MM.1S (cell line): ENCODE data around the gene P2RX3.
"Not testable (repeated sequence)": the region's sequence is repeated elsewhere in the genome, so short reads cannot be mapped to it uniquely, and the experiment has no call there.

Source experiments
- DNase-seq: peaks from one replicate; pipeline ENCODE4 v3.0.0-alpha.2; 2015
- H2AFZ ChIP-seq: fragments of 300-600 bp; sonication (generic); 2 replicates; pipeline ENCODE4 v1.6.0; 2016; ENCODE audit warnings: antibody characterized with exemption, low read length
- H3F3A ChIP-seq: fragments of 300-600 bp; sonication (generic); 2 replicates; pipeline ENCODE4 v1.6.1; 2016; ENCODE audit warnings: mild to moderate bottlenecking, antibody characterized with exemption, low read length, moderate library complexity, mixed read lengths; ENCODE audit not compliant: insufficient read depth
- H3K27ac ChIP-seq: fragments of 300-600 bp; sonication (generic); 2 replicates; pipeline ENCODE4 v1.5.1; 2016; ENCODE audit warnings: mild to moderate bottlenecking, low read length
- H3K27me3 ChIP-seq: fragments of 300-600 bp; sonication (generic); replicated peaks from 2 replicates; pipeline ENCODE4 v1.6.0; 2016; ENCODE audit warnings: low read length; ENCODE audit not compliant: insufficient read depth
- H3K36me3 ChIP-seq: fragments of 300-600 bp; sonication (generic); replicated peaks from 2 replicates; pipeline ENCODE4 v1.6.1; 2016; ENCODE audit warnings: mild to moderate bottlenecking, low read length, mixed read lengths; ENCODE audit not compliant: insufficient read depth
- H3K4me1 ChIP-seq: fragments of 300-600 bp; sonication (generic); 2 replicates; pipeline ENCODE4 v1.6.1; 2016; ENCODE audit warnings: low read length, mixed read lengths
- H3K4me2 ChIP-seq: fragments of 300-600 bp; sonication (generic); 2 replicates; pipeline ENCODE4 v1.6.0; 2016; ENCODE audit warnings: low read depth, low read length
- H3K4me3 ChIP-seq: fragments of 300-600 bp; sonication (generic); 2 replicates; pipeline ENCODE4 v1.5.1; 2016; ENCODE audit warnings: low read length, mixed read lengths
- H3K79me2 ChIP-seq: fragments of 300-600 bp; sonication (generic); 2 replicates; pipeline ENCODE4 v1.6.1; 2016; ENCODE audit warnings: mixed run types, low read length, mixed read lengths
- H3K9ac ChIP-seq: fragments of 300-600 bp; sonication (generic); 2 replicates; pipeline ENCODE4 v1.6.1; 2016; ENCODE audit warnings: low read length, mixed read lengths
- H3K9me2 ChIP-seq: fragments of 300-600 bp; sonication (generic); replicated peaks from 2 replicates; pipeline ENCODE4 v1.6.1; 2016; ENCODE audit warnings: mild to moderate bottlenecking, low read length, mixed read lengths; ENCODE audit not compliant: insufficient read depth
- H3K9me3 ChIP-seq: fragments of 300-600 bp; sonication (generic); replicated peaks from 2 replicates; pipeline ENCODE4 v1.6.1; 2016; ENCODE audit warnings: mild to moderate bottlenecking, low read length, mixed read lengths; ENCODE audit not compliant: insufficient read depth
- H4K20me1 ChIP-seq: fragments of 300-600 bp; sonication (generic); 2 replicates; pipeline ENCODE4 v1.6.1; 2016; ENCODE audit warnings: mild to moderate bottlenecking, low read length, moderate library complexity, mixed read lengths; ENCODE audit not compliant: insufficient read depth
- CTCF ChIP-seq: fragments of 300-600 bp; sonication (generic); IDR thresholded peaks from 2 replicates; pipeline ENCODE4 v1.5.1; 2016; ENCODE audit warnings: antibody characterized with exemption, low read length, mixed read lengths
- EZH2 ChIP-seq: fragments of 300-600 bp; sonication (generic); optimal IDR thresholded peaks from 2 replicates; pipeline ENCODE3; 2017; ENCODE audit warnings: low read depth, mild to moderate bottlenecking, antibody characterized with exemption, low read length, mixed read lengths
- EZH2phosphoT487 ChIP-seq: fragments of 300-600 bp; sonication (generic); IDR thresholded peaks from 2 replicates; pipeline ENCODE4 v1.6.1; 2018; ENCODE audit warnings: antibody characterized with exemption, low read length

P2RX3 gene

DNA sequence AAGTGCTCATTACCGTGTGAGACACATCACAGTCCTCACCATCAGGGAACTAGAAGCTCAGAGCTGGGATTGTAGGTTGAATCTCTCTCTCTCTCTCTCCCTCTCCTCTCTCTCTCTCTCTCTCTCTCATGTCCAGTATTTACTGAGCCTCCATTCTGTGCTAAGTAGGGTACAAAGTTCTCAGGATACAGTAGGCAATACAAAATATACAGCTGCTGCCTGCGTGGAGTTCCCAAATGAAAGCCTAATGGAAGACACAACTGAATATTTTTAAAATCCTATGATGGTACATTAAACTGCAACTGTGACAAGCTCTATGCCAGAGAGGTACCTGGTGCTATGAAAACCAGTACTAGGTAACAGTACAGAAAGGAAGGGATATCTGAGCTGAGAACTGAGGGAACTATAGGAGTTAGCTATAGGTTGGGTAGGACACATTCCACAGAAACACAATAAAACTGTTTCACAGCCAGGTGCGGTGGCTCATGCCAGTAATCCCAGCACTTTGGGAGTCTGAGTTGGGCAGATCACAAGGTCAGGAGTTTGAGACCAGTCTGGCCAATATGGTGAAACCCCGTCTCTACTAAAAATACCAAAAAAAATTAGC, 61.9 kb downstream of the P2RX3 start:
- Histone ChIP-seq H3K4me2 (no peak overlapping the region), H3K9me2 (no peaks in the 10 kb centered on the region), H3K4me3 (no peak overlapping the region), H3K36me3 (no peaks in the 10 kb centered on the region), H3K9me3 (no peaks in the 10 kb centered on the region), H2AFZ (no peak overlapping the region), H3K79me2 (no peaks in the 10 kb centered on the region), H3K27me3 (no peaks in the 10 kb centered on the region), H4K20me1 (no peaks in the 10 kb centered on the region), H3K9ac (no peak overlapping the region), H3F3A (no peaks in the 10 kb centered on the region), H3K4me1 (no peaks in the 10 kb centered on the region), H3K27ac (no peak overlapping the region)
- no peak for TF ChIP-seq CTCF
- no peak for TF ChIP-seq EZH2phosphoT487
- no peak for TF ChIP-seq EZH2
- no peak for DNase-seq

DNA sequence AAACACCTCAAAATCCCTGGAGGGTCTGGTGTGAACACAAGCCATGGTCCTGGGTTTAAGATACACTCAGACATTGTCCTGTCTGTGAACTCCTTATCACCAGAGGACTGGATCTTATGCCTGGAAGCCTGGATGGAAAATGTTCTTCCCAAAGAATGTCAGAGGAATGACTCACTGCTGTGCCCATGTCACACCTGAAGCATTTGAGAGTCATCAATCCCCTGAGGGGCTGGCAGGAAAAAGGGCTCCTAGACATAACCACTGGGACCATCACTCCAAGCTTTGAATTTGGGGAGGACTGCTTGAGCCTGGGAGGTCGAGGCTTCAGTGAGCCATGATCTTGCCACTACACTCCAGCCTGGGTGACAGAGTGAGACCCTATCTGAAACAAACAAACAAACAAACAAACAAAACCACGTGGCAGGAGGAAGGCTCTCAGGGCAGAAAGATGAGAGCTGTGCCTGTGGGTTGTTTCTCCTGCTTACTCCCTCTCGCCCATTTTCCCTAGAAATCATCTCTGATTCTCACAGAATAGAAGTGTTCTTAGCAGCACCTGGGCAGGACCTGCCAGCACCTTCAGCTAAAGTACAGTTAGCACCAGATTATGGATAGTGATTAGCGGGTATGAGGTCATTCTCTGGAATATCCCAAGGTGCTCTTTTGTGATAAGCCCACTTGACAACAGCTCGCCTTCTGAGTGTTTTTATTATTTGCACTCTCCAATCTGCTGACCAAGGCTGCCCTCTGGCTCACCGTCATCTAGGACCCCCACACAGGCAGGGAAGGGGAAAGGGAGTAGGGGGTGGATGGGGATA, 64.2 kb downstream of the P2RX3 start:
- Histone ChIP-seq H3K27ac (no peak overlapping the region), H4K20me1 (no peaks in the 10 kb centered on the region), H3K27me3 (no peaks in the 10 kb centered on the region), H3K9ac (no peak overlapping the region), H3K9me3 (no peaks in the 10 kb centered on the region), H3K36me3 (no peaks in the 10 kb centered on the region), H3K4me1 (no peaks in the 10 kb centered on the region), H3K4me3 (no peak overlapping the region), H3K79me2 (no peaks in the 10 kb centered on the region), H3F3A (no peaks in the 10 kb centered on the region), H2AFZ (no peak overlapping the region), H3K4me2 (no peak overlapping the region), H3K9me2 (no peaks in the 10 kb centered on the region)
- TF ChIP-seq EZH2phosphoT487 (no peak), CTCF (no peak), EZH2 (no peak)
- no peak for DNase-seq

GRCh38 chr11:57403003-57403801, 65.0 kb downstream of the P2RX3 start:
- not testable (repeated sequence) for H4K20me1 ChIP-seq, H3K36me3 ChIP-seq, DNase-seq, H3F3A ChIP-seq, H3K9me3 ChIP-seq, H3K27ac ChIP-seq, H3K9me2 ChIP-seq, H3K9ac ChIP-seq, H3K27me3 ChIP-seq, H3K79me2 ChIP-seq, H3K4me3 ChIP-seq, H3K4me2 ChIP-seq, H3K4me1 ChIP-seq, H2AFZ ChIP-seq
